Fibroblast of villous mesenchyme (primary cell): Measurements from ENCODE around the gene DDX27. TPM values are rescaled to one million over a fixed set of nuclear protein-coding genes. Genes with fewer than 3 reads are reported as not detected.

Experiments
- DNase-seq: peaks from one replicate; pipeline ENCODE4 v3.0.0-alpha.2; 2010; ENCODE audit warnings: low read depth
- H3K4me3 ChIP-seq: 2 replicates; pipeline ENCODE4 v1.5.1; 2011; ENCODE audit warnings: low read depth, mild to moderate bottlenecking, low read length
- small RNA-seq: library from RNA; depleted of rRNA; stranded (forward); fragments of <200 nt; gene quantifications from one replicate; pipeline ENCODE3, GENCODE V24; 2012
- total RNA-seq: library from RNA; depleted of rRNA; stranded (reverse); fragments of >200 nt; gene quantifications from 2 replicates; pipeline ENCODE4 v1.2.3, GENCODE V29; 2012
- TF ChIP-seq, protein P1 (sequence below): IDR thresholded peaks from 2 replicates; pipeline ENCODE4 v1.5.1; 2012; ENCODE audit warnings: low read depth, mild to moderate bottlenecking, low read length; ENCODE audit not compliant: insufficient read depth

Gene DDX27
- total RNA-seq, 1 donor, result 33.2 TPM

GRCh38 chr20:49288250-49288751, 69.1 kb downstream of the DDX27 start:
- TF ChIP-seq, protein P1, sequence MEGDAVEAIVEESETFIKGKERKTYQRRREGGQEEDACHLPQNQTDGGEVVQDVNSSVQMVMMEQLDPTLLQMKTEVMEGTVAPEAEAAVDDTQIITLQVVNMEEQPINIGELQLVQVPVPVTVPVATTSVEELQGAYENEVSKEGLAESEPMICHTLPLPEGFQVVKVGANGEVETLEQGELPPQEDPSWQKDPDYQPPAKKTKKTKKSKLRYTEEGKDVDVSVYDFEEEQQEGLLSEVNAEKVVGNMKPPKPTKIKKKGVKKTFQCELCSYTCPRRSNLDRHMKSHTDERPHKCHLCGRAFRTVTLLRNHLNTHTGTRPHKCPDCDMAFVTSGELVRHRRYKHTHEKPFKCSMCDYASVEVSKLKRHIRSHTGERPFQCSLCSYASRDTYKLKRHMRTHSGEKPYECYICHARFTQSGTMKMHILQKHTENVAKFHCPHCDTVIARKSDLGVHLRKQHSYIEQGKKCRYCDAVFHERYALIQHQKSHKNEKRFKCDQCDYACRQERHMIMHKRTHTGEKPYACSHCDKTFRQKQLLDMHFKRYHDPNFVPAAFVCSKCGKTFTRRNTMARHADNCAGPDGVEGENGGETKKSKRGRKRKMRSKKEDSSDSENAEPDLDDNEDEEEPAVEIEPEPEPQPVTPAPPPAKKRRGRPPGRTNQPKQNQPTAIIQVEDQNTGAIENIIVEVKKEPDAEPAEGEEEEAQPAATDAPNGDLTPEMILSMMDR, result no peak
- no peak for DNase-seq
- no peak overlapping the region for H3K4me3 ChIP-seq

DNA sequence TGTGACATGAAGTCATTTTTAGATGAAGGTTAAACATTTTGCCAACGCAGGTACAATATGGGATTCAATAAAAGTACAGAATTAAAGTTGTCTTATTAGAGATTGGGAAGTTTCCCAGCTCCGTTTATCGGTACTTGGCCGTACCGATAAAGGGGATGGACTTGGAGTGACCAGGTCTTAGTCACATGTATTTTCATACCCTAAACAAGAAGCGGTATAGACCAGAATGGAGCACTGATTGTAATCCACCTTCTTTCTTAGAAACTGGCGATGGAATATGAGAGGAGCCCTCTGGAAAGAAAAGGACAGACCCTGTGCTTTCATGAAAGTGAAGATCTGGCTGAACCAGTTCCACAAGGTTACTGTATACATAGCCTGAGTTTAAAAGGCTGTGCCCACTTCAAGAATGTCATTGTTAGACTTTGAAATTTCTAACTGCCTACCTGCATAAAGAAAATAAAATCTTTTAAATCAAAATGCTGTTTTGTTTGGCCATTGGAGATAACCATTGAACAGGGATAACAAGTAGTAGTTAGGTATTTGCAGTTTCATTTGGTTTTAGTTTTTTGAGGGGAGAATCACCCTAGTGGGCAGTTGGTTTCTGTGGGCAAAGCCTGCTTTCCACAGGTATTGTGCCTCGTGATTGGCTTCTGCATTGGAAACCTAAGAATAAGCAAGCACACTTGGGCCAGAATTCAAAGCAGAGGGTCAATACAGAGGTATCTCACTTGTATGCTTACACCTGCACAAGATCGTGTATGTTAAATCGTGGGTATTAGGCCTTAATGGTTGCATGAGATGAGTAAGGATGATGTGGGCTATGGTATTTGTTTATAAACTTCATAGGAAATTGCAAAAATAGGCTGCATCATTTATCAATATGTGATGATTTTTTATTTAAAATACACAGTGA, 69.8 kb downstream of the DDX27 start:
- no peak for DNase-seq
- TF ChIP-seq, protein P1, result no peak
- H3K4me3 ChIP-seq, result no peak overlapping the region

DNA sequence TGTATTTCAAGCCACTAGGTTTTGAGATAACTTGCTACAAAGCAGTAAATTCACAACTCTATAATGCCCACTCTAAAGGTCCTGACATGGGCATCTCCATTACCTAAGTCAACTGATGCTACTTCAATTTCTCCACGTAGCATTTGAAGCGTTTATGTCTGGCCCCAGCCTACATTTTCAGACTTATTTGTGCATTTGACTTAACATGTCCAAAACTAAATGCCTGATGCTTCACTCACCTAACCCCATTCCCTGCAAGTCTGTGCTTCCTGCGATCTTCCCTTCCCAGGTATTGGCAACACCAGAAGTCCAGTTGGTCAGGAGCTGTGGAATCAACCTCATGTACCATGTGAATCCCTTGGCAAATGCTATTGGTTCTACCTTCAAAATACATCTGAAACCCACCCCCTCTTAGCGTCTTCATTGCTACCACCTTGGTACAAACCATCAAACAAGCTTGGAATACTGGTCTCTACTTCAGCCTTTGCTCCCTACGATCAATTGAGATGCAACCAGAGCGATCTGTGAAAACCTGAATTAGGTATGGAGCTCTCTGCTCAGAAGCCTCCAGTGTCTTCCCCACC, 71.5 kb downstream of the DDX27 start:
- TF ChIP-seq, protein P1, result no peak
- no peak overlapping the region for H3K4me3 ChIP-seq
- DNase-seq, result no peak

GRCh38 chr20:49291200-49291599, 72.0 kb downstream of the DDX27 start:
- H3K4me3 ChIP-seq, result no peak overlapping the region
- TF ChIP-seq, protein P1, result no peak
- DNase-seq, result no peak

DNA sequence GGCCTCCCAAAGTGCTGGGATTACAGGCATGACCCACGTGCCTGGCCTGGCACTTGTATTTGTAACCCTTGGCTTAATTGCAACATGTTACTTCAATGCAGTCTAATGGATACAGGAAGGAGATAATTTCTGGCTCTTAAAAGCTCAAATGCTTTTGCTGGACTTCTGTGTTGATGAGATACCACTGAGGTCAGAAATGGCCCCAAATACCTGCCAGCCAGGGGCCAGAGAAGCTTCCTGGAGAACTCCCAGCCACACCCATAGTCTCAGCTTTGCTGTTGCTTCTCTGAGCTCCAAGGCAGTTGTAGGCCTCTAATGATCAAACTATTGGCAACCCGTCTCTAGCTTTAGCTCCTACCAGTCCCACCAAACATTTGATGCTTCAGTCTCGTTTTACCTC, 72.8 kb downstream of the DDX27 start:
- no peak for DNase-seq
- TF ChIP-seq, protein P1, result no peak
- no peak overlapping the region for H3K4me3 ChIP-seq

GRCh38 chr20:49293122-49293521, 73.9 kb downstream of the DDX27 start:
- no peak overlapping the region for H3K4me3 ChIP-seq
- no peak for DNase-seq
- TF ChIP-seq, protein P1, result no peak

Small RNAs within 50 kb of the gene (small RNA-seq; reads per million reads assigned to genes)
- gene SNORD12B (500 reads per million, percentile 98 among the genes with 10 or more reads in this experiment), gene SNORD12C (277 reads per million, percentile 98 among the genes with 10 or more reads in this experiment)

Other genes with a start within 250 kb of the DDX27 start
- 67.6 and 114 TPM in 2 replicates for gene CSE1L, start 173.1 kb upstream of the DDX27 start, total RNA-seq
- gene STAU1, start 31.1 kb upstream of the DDX27 start, total RNA-seq, result 54.4 and 56.6 TPM in 2 replicates
- gene ZNFX1, start 58.6 kb downstream of the DDX27 start, total RNA-seq, result 39.3 and 56.6 TPM in 2 replicates